Measurements from ENCODE around the gene CCDC169.

The CCDC169 gene

DNA sequence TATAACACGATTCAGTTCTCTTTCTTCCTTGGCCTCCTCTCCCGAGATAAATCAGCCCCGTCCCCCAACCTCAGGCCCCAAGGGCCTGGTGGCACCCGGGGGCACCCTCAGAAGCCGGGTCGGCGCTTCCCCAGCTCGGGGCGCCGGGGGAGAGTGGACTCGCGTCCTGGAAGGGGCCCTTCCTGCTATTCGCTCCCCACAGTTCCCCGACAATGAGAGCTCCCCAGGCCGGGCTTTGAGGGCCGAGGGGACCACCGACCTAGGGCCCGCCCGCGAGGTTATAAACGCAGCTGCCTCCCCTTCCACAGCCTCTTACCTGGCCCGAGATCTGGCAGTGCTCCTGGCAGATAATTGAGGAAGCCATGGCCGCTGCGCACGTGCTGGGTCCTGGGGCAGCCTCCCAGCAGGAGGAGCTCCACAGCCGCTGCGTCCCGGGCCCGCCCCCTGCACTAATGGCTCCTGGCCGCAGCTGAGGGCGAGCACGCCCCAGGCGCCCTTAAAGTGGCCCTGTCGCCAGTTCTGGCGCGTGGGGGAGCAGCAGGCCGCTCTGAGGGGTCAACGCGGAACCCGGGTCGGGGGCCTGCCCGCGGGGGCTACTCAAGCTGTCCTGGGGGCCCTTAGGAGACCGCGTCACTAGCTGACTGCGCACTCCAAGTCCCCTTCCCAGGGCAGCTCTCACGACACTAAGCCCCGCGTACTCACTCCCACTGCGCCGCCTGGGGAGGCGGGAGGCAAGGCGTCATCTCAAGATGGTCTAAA is 83.3 kb downstream of the CCDC169 start, which contains the start of gene SOHLH2:
SOHLH2 (minus strand) TSS at position 394 of the 759 bp plus-strand sequence; CDS start at position 364, 30 bp downstream.
- no peaks in the 10 kb centered on the region for H3K27me3 ChIP-seq (ENCODE audit: control insufficient read depth, insufficient read depth, low read length)
- no peak within 1 kb of the TSS for H3K4me3 ChIP-seq (ENCODE audit: low read length)
- no peak within 1 kb of the TSS for H3K9ac ChIP-seq (ENCODE audit: low read length)
- no peaks in the 10 kb centered on the region for H3K36me3 ChIP-seq (ENCODE audit: control insufficient read depth, insufficient read depth, low read length)
- H3K9me3 ChIP-seq (ENCODE audit: control insufficient read depth, low read length) = no peaks in the 10 kb centered on the region
- no peaks in the 10 kb centered on the region for H3K4me1 ChIP-seq (ENCODE audit: control insufficient read depth, insufficient read depth, low read length)

DNA sequence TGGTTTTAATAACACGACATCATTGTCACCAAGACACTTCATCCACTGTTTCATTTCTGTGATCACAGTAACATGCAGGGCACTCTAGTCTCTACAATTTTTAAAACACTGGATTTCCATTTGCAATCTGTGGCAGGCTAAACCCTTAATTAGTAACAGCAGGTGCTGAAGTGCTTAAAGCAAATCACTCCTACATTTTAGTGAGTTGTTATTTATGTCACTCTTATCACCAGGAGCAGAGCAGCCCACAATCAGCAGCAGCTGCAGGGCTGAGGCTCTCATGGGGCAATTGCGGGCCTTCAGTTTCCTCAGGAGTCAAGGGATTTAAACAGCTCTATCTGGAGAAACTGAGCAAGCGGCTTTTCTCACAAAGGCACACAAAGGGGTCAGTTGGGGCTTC is 84.8 kb downstream of the CCDC169 start:
- Histone ChIP-seq H3K27me3 (ENCODE audit: control insufficient read depth, insufficient read depth, low read length) (no peaks in the 10 kb centered on the region), H3K9ac (ENCODE audit: low read length) (no peak overlapping the region), H3K4me1 (ENCODE audit: control insufficient read depth, insufficient read depth, low read length) (no peaks in the 10 kb centered on the region), H3K36me3 (ENCODE audit: control insufficient read depth, insufficient read depth, low read length) (no peaks in the 10 kb centered on the region), H3K9me3 (ENCODE audit: control insufficient read depth, low read length) (no peaks in the 10 kb centered on the region), H3K4me3 (ENCODE audit: low read length) (no peak overlapping the region)

DNA sequence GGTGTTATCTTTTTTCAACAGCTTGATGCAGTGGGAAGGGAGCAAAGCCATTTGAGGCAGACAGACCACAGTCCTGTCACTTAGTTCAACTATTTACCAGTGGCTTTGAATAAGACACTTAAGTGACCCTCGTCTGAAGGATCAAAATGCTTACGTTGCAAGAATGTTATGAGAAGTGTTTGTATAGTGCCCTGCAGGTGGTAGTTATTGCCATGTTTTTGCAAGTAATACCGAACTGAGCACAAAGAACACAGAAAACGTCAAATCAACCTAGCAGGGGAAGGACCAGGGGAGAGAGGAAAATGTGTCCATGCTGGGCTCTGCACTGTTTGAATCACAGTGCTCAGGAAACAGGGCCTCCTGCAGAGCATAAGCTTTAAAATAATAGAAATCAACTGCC is 86.0 kb downstream of the CCDC169 start:
- Histone ChIP-seq H3K9ac (ENCODE audit: low read length) (no peak overlapping the region), H3K36me3 (ENCODE audit: control insufficient read depth, insufficient read depth, low read length) (no peaks in the 10 kb centered on the region), H3K27me3 (ENCODE audit: control insufficient read depth, insufficient read depth, low read length) (no peaks in the 10 kb centered on the region), H3K4me1 (ENCODE audit: control insufficient read depth, insufficient read depth, low read length) (no peaks in the 10 kb centered on the region), H3K9me3 (ENCODE audit: control insufficient read depth, low read length) (no peaks in the 10 kb centered on the region), H3K4me3 (ENCODE audit: low read length) (no peak overlapping the region)

DNA sequence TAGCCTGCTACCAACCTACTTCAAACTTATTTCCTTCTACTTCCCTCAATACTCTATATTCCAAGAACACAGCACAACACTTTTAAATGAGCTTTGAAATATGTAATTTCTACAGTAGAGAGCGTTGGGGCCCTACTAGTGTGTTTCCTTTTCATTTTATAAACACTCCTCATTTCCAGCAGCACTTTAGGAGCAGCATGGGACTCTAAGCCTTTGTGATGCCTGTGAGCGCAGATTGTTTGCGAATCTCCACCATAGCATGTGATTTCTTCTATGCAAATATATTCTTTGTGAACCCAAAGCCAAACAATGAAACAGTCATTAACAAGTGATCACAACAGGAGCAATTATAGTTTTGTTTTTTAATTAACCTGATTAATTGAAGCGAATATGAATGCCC is 86.9 kb downstream of the CCDC169 start:
- H3K36me3 ChIP-seq (ENCODE audit: control insufficient read depth, insufficient read depth, low read length) = no peaks in the 10 kb centered on the region
- no peaks in the 10 kb centered on the region for H3K27me3 ChIP-seq (ENCODE audit: control insufficient read depth, insufficient read depth, low read length)
- H3K9me3 ChIP-seq (ENCODE audit: control insufficient read depth, low read length) = no peaks in the 10 kb centered on the region
- no peak overlapping the region for H3K4me3 ChIP-seq (ENCODE audit: low read length)
- H3K9ac ChIP-seq (ENCODE audit: low read length) = no peak overlapping the region
- no peaks in the 10 kb centered on the region for H3K4me1 ChIP-seq (ENCODE audit: control insufficient read depth, insufficient read depth, low read length)

DNA sequence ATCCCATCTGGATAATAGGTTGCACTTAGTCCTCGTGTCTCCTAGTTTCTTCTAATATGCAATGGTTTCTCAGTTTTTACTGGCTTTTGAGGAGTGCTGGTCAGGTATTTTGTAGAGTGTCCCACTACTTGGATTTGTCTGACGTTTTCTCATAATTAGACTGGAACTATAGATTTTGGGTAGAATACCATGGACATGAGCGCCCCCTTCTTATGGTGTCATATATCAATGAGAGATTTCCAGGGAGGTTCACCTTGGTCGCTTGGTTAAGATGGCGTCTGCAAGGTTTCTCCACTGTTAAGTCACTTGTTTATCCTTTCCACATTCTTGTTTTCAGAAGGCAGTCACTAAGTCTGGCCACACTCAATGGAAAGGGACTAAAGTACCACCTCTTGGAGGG is 89.9 kb downstream of the CCDC169 start:
- no peaks in the 10 kb centered on the region for H3K9me3 ChIP-seq (ENCODE audit: control insufficient read depth, low read length)
- no peak overlapping the region for H3K4me3 ChIP-seq (ENCODE audit: low read length)
- no peak overlapping the region for H3K9ac ChIP-seq (ENCODE audit: low read length)
- no peaks in the 10 kb centered on the region for H3K4me1 ChIP-seq (ENCODE audit: control insufficient read depth, insufficient read depth, low read length)
- H3K36me3 ChIP-seq (ENCODE audit: control insufficient read depth, insufficient read depth, low read length) = no peaks in the 10 kb centered on the region
- H3K27me3 ChIP-seq (ENCODE audit: control insufficient read depth, insufficient read depth, low read length) = no peaks in the 10 kb centered on the region

DNA sequence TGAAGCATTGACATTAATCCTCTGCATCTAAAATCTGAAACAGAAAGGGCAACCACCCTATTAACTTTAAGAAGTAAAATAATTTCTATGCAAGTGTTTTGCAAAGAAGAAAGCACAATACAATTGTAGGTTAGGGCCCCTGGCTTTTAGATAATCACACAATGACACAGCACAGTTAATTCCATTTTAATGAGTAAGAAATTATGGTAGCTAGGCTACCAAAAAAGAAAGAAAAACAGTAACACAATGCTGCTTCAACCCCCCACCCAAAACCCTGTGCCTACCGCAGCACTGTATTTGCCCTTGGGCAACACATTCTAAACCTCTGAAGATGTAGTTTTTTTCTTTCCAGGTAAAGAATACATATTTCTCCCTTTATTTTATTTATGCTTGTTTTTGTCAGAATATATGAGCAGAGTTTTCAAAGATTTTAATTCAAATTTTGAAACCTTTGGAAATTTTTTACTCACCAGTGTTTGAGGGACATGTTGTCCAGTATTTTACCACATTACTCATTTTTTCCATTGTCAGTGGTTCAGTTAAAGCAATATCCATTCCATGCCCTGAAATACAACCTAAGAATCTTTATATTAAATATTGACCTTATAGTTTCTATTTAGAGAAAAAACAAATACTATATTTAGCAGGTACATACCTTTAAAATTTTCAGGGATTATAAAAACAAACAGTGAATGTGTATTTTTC is 104.3 kb downstream of the CCDC169 start:
- Histone ChIP-seq H3K4me1 (ENCODE audit: control insufficient read depth, insufficient read depth, low read length) (no peaks in the 10 kb centered on the region), H3K36me3 (ENCODE audit: control insufficient read depth, insufficient read depth, low read length) (no peaks in the 10 kb centered on the region), H3K9me3 (ENCODE audit: control insufficient read depth, low read length) (no peaks in the 10 kb centered on the region), H3K27me3 (ENCODE audit: control insufficient read depth, insufficient read depth, low read length) (no peaks in the 10 kb centered on the region), H3K4me3 (ENCODE audit: low read length) (no peak overlapping the region), H3K9ac (ENCODE audit: low read length) (no peak overlapping the region)

DNA sequence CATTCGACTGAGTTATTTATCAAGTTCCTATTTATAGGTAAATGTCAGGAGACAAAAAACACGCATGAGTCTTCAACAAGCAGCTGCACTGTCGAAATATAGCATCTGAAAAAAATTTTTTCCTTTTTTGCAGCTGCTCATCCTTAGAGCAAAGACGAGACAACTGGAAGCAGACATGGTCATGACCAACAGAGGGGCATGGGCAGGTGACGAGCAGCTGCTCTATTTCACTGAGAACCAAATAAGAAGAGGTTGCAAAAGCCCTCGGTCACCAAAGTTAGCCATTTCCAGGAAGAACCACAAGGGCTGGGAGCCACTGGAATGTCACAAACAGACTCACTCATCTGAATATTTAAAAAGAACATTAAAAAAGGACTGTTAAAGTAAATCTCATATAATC is 105.4 kb downstream of the CCDC169 start:
- no peaks in the 10 kb centered on the region for H3K4me1 ChIP-seq (ENCODE audit: control insufficient read depth, insufficient read depth, low read length)
- no peak overlapping the region for H3K9ac ChIP-seq (ENCODE audit: low read length)
- H3K36me3 ChIP-seq (ENCODE audit: control insufficient read depth, insufficient read depth, low read length) = no peaks in the 10 kb centered on the region
- no peaks in the 10 kb centered on the region for H3K9me3 ChIP-seq (ENCODE audit: control insufficient read depth, low read length)
- H3K4me3 ChIP-seq (ENCODE audit: low read length) = no peak overlapping the region
- H3K27me3 ChIP-seq (ENCODE audit: control insufficient read depth, insufficient read depth, low read length) = no peaks in the 10 kb centered on the region

DNA sequence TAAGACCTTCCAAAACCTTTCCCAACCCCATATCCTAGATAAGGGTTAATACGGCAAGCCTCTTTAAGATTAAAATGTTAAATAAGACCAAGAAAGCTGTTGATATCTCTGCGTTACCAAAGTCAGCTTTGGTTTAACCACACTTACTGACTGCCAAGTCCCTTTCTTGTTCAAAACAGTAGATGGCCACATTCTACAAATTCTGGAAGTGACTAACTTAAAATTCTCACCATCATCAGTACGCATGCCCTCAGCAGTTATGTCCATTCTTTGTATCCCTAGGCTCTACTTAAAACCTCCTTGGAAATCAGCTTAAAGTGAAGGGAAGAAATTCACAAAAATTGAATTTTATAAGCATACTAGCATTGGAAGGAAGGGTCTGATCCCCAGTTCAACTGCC is 106.8 kb downstream of the CCDC169 start:
- no peaks in the 10 kb centered on the region for H3K4me1 ChIP-seq (ENCODE audit: control insufficient read depth, insufficient read depth, low read length)
- no peaks in the 10 kb centered on the region for H3K27me3 ChIP-seq (ENCODE audit: control insufficient read depth, insufficient read depth, low read length)
- no peak overlapping the region for H3K4me3 ChIP-seq (ENCODE audit: low read length)

DNA sequence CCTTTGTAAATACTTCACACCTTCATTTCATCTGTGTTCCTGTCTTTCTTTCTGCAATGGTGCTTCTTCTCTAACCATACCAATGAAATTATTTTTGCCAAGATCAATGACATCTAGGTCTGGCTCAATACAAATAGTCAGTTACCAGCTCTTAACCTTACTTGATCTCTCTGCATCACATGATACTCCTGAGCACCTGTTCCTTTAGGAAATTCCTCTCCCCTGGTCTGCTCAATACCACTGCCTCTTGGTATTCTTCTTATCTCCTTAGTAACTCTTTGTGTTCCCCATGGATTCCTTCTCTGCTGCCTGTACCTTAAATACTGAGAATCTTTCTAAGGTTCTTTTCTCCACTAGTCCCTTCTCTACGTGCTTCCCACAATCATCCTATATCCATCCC is 109.2 kb downstream of the CCDC169 start:
- Histone ChIP-seq H3K27me3 (ENCODE audit: control insufficient read depth, insufficient read depth, low read length) (no peaks in the 10 kb centered on the region), H3K4me3 (ENCODE audit: low read length) (no peak overlapping the region), H3K9me3 (ENCODE audit: control insufficient read depth, low read length) (no peaks in the 10 kb centered on the region), H3K36me3 (ENCODE audit: control insufficient read depth, insufficient read depth, low read length) (no peaks in the 10 kb centered on the region), H3K9ac (ENCODE audit: low read length) (no peak overlapping the region), H3K4me1 (ENCODE audit: control insufficient read depth, insufficient read depth, low read length) (no peaks in the 10 kb centered on the region)

More for the DNA sequence above, 106.8 kb downstream of the CCDC169 start:
- H3K9me3 ChIP-seq (ENCODE audit: control insufficient read depth, low read length) = no peaks in the 10 kb centered on the region
- H3K36me3 ChIP-seq (ENCODE audit: control insufficient read depth, insufficient read depth, low read length) = no peaks in the 10 kb centered on the region
- H3K9ac ChIP-seq (ENCODE audit: low read length) = no peak overlapping the region

DNA sequence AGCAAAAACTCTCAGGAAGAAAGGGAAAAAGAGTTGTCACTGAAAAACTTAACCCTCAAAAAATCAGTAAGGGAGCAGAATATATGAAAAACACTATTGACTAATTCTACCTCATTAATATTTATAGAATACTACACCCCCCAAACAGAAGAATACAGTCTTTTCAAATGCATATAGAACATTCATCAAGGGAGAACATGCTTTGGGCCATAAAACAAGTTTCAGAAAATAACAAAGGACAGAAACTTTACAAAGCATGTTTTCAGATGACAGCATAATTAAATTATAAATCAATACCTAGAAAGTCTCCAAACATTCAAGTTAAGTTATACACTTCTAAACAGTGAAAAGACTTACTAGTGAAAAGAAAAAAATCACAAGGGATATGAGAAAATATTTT is 113.7 kb downstream of the CCDC169 start:
- Histone ChIP-seq H3K9me3 (ENCODE audit: control insufficient read depth, low read length) (no peaks in the 10 kb centered on the region), H3K9ac (ENCODE audit: low read length) (no peak overlapping the region), H3K4me3 (ENCODE audit: low read length) (no peak overlapping the region), H3K36me3 (ENCODE audit: control insufficient read depth, insufficient read depth, low read length) (no peaks in the 10 kb centered on the region), H3K4me1 (ENCODE audit: control insufficient read depth, insufficient read depth, low read length) (no peaks in the 10 kb centered on the region), H3K27me3 (ENCODE audit: control insufficient read depth, insufficient read depth, low read length) (no peaks in the 10 kb centered on the region)

Data from mucosa of stomach (tissue), 1 donor.